HL-60 (cell line): Measurements from ENCODE around the gene NUDT8.

Experiments
- DNase-seq, 2 experiments: peaks; one replicate each; pipeline ENCODE4 v3.0.0-alpha.2; 2010 to 2020; ENCODE audit warnings: low read depth in 1 of 2, low spot score in 1 of 2
- H3K27ac ChIP-seq: fragments of 250-450 bp; sonication (Bioruptor Pico); replicated peaks from 2 replicates; pipeline ENCODE4 v1.5.1; 2020; ENCODE audit warnings: mild to moderate bottlenecking, moderate library complexity
- H3K27me3 ChIP-seq: fragments of 250-450 bp; sonication (Bioruptor Pico); 2 replicates; pipeline ENCODE4 v1.5.1; 2021; ENCODE audit warnings: mild to moderate bottlenecking, moderate library complexity; ENCODE audit not compliant: insufficient read depth, poor library complexity, severe bottlenecking
- H3K4me3 ChIP-seq: replicated peaks from 2 replicates; pipeline ENCODE4 v1.5.1; 2011; ENCODE audit warnings: mild to moderate bottlenecking, control low read depth, low read length; ENCODE audit not compliant: insufficient read depth
- GABPA ChIP-seq: IDR thresholded peaks from 2 replicates; pipeline ENCODE4 v1.6.1; 2012; ENCODE audit warnings: low read depth
- POLR2AphosphoS5 ChIP-seq: IDR thresholded peaks from 2 replicates; pipeline ENCODE4 v1.6.1; 2012; ENCODE audit warnings: low read depth
- SPI1 ChIP-seq: IDR thresholded peaks from 2 replicates; pipeline ENCODE4 v1.6.1; 2012; ENCODE audit warnings: low read depth, mild to moderate bottlenecking, borderline replicate concordance
- TF ChIP-seq, protein P1 (sequence below): IDR thresholded peaks from 2 replicates; pipeline ENCODE4 v1.6.1; 2012; ENCODE audit warnings: low read depth; ENCODE audit not compliant: insufficient replicate concordance
- TF ChIP-seq, protein P2 (sequence below): IDR thresholded peaks from one replicate; pipeline ENCODE4 v1.5.1; 2011; ENCODE audit warnings: low read length, control low read depth, inconsistent platforms; ENCODE audit not compliant: insufficient read depth

NUDT8 gene

DNA sequence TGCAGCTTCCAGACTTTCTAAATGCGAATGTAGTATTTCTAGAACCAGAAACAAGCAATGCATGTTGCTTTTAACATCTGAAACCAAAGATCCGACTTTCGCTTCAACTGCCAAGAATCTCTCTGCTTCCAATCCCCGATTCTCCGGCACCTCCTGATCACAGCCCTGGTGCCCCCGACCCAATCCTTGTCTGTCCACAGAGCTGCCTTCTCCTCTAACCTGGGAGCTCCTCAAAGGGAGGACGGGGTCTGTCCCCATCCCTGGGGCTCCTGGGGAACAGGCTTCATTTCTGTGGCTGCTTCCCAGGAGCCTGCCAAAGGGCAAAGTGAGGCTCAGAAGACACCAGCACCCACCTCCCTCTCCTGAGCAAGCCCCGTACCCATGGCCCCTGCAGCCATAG, 44.2 kb upstream of the NUDT8 start:
- Histone ChIP-seq H3K27ac (no peak overlapping the region), H3K4me3 (no peak overlapping the region), H3K27me3 (no peaks in the 10 kb centered on the region)
- TF ChIP-seq, protein P1, sequence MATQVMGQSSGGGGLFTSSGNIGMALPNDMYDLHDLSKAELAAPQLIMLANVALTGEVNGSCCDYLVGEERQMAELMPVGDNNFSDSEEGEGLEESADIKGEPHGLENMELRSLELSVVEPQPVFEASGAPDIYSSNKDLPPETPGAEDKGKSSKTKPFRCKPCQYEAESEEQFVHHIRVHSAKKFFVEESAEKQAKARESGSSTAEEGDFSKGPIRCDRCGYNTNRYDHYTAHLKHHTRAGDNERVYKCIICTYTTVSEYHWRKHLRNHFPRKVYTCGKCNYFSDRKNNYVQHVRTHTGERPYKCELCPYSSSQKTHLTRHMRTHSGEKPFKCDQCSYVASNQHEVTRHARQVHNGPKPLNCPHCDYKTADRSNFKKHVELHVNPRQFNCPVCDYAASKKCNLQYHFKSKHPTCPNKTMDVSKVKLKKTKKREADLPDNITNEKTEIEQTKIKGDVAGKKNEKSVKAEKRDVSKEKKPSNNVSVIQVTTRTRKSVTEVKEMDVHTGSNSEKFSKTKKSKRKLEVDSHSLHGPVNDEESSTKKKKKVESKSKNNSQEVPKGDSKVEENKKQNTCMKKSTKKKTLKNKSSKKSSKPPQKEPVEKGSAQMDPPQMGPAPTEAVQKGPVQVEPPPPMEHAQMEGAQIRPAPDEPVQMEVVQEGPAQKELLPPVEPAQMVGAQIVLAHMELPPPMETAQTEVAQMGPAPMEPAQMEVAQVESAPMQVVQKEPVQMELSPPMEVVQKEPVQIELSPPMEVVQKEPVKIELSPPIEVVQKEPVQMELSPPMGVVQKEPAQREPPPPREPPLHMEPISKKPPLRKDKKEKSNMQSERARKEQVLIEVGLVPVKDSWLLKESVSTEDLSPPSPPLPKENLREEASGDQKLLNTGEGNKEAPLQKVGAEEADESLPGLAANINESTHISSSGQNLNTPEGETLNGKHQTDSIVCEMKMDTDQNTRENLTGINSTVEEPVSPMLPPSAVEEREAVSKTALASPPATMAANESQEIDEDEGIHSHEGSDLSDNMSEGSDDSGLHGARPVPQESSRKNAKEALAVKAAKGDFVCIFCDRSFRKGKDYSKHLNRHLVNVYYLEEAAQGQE = no peak
- TF ChIP-seq SPI1 (no peak), POLR2AphosphoS5 (no peak), GABPA (no peak)
- TF ChIP-seq, protein P2, sequence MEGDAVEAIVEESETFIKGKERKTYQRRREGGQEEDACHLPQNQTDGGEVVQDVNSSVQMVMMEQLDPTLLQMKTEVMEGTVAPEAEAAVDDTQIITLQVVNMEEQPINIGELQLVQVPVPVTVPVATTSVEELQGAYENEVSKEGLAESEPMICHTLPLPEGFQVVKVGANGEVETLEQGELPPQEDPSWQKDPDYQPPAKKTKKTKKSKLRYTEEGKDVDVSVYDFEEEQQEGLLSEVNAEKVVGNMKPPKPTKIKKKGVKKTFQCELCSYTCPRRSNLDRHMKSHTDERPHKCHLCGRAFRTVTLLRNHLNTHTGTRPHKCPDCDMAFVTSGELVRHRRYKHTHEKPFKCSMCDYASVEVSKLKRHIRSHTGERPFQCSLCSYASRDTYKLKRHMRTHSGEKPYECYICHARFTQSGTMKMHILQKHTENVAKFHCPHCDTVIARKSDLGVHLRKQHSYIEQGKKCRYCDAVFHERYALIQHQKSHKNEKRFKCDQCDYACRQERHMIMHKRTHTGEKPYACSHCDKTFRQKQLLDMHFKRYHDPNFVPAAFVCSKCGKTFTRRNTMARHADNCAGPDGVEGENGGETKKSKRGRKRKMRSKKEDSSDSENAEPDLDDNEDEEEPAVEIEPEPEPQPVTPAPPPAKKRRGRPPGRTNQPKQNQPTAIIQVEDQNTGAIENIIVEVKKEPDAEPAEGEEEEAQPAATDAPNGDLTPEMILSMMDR = no peak
- DNase-seq = no peak

- DNase-seq = no peak
- H3K27me3 ChIP-seq = no peaks in the 10 kb centered on the region
- no peak overlapping the region for H3K27ac ChIP-seq
- TF ChIP-seq, protein P2 = no peak
- TF ChIP-seq SPI1 = no peak
- TF ChIP-seq, protein P1 = no peak
- TF ChIP-seq POLR2AphosphoS5 = no peak
- TF ChIP-seq GABPA = no peak
- no peak overlapping the region for H3K4me3 ChIP-seq
These were observed 43.6 kb upstream of the NUDT8 start for GRCh38 chr11:67673358-67673757.

GRCh38 chr11:67671211-67671520, 41.4 kb upstream of the NUDT8 start:
- Histone ChIP-seq H3K27me3 (no peaks in the 10 kb centered on the region), H3K27ac (no peak overlapping the region), H3K4me3 (no peak overlapping the region)
- no peak for DNase-seq
- TF ChIP-seq POLR2AphosphoS5 (no peak), GABPA (no peak), SPI1 (no peak)
- TF ChIP-seq, protein P2 = no peak
- TF ChIP-seq, protein P1 = no peak
